IMR-90 (cell line): ENCODE results near the gene ZBTB4. TPM values are rescaled to one million over a fixed set of nuclear protein-coding genes. Genes with fewer than 3 reads are reported as not detected.

Source experiments
- ATAC-seq: fragments of 200-7000 bp; cut with Tn5 transposase; 2 replicates; pipeline ENCODE4 v1.9.1; 2020; ENCODE audit warnings: low read depth, mild to moderate bottlenecking, moderate library complexity
- BruUV-seq: library from RNA; stranded (reverse); fragments of 400-500 nt; replicated peaks from 2 replicates; lab custom pipeline; 2021; lab: Mats Ljungman, UMichigan
- CTCF ChIA-PET: fragments of 300-600 bp; formaldehyde crosslinking; extraction: SDS; loops from one replicate; lab custom pipeline; 2021; ENCODE audit warnings: antibody characterized with exemption; lab: Yijun Ruan, JAX
- POLR2A ChIA-PET: fragments of 300-600 bp; sonication (Branson Sonifier 250); formaldehyde crosslinking; loops from one replicate; lab custom pipeline; 2022; ENCODE audit warnings: antibody characterized with exemption; ENCODE audit not compliant: unreplicated experiment; lab: Charles Lee
- DNase-seq: peaks from one replicate; pipeline ENCODE4 v3.0.0; 2013
- H2AFZ ChIP-seq: replicated peaks from 2 replicates; pipeline ENCODE3; 2013; ENCODE audit warnings: low read length, mild to moderate bottlenecking; ENCODE audit not compliant: poor library complexity
- H2AK5ac ChIP-seq: 2 replicates; pipeline ENCODE4 v1.6.1; 2013; ENCODE audit warnings: low read depth, low read length, inconsistent platforms
- H2AK9ac ChIP-seq: replicated peaks from 2 replicates; pipeline ENCODE3; 2013; ENCODE audit warnings: mild to moderate bottlenecking, low read depth, low read length, moderate library complexity; ENCODE audit not compliant: poor library complexity
- H2BK120ac ChIP-seq: 2 replicates; pipeline ENCODE4 v1.6.1; 2013; ENCODE audit warnings: low read depth, low read length, inconsistent platforms
- H2BK15ac ChIP-seq: 3 replicates; pipeline ENCODE4 v1.6.1; 2013; ENCODE audit warnings: low read depth, low read length, inconsistent platforms
- H2BK20ac ChIP-seq: 2 replicates; pipeline ENCODE4 v1.6.1; 2013; ENCODE audit warnings: low read depth, mild to moderate bottlenecking, inconsistent platforms, low read length, moderate library complexity
- H2BK5ac ChIP-seq: 2 replicates; pipeline ENCODE4 v1.6.1; 2013; ENCODE audit warnings: mild to moderate bottlenecking, low read depth, low read length, inconsistent platforms; ENCODE audit not compliant: poor library complexity, severe bottlenecking
- H3K14ac ChIP-seq: replicated peaks from 2 replicates; pipeline ENCODE4 v1.6.1; 2013; ENCODE audit warnings: low read depth, low read length, inconsistent platforms
- H3K18ac ChIP-seq: 2 replicates; pipeline ENCODE4 v1.6.1; 2013; ENCODE audit warnings: low read depth, low read length, control low read depth
- H3K23ac ChIP-seq: 2 replicates; pipeline ENCODE4 v1.6.1; 2013; ENCODE audit warnings: low read depth, low read length, inconsistent platforms
- H3K27ac ChIP-seq: 2 replicates; pipeline ENCODE4 v1.5.1; 2013; ENCODE audit warnings: mild to moderate bottlenecking, control low read depth, low read length; ENCODE audit not compliant: insufficient read depth
- H3K27me3 ChIP-seq: 2 replicates; pipeline ENCODE4 v1.6.1; 2013; ENCODE audit warnings: low read length; ENCODE audit not compliant: control insufficient read depth, insufficient read depth
- H3K36me3 ChIP-seq: 2 replicates; pipeline ENCODE4 v1.6.1; 2013; ENCODE audit warnings: low read length, mixed read lengths; ENCODE audit not compliant: control insufficient read depth, insufficient read depth
- H3K4ac ChIP-seq: 2 replicates; pipeline ENCODE4 v1.6.1; 2013; ENCODE audit warnings: low read depth, low read length, inconsistent platforms
- H3K4me1 ChIP-seq: 2 replicates; pipeline ENCODE4 v1.6.1; 2013; ENCODE audit warnings: low read length, mixed read lengths; ENCODE audit not compliant: control insufficient read depth, insufficient read depth
- H3K4me2 ChIP-seq: 2 replicates; pipeline ENCODE4 v1.6.1; 2013; ENCODE audit warnings: low read depth, mild to moderate bottlenecking, control low read depth, low read length, moderate library complexity
- H3K4me3 ChIP-seq: 2 replicates; pipeline ENCODE4 v1.5.1; 2013; ENCODE audit warnings: low read depth, mild to moderate bottlenecking, control low read depth, low read length, moderate library complexity; ENCODE audit not compliant: insufficient read depth
- H3K56ac ChIP-seq: 2 replicates; pipeline ENCODE4 v1.6.1; 2013; ENCODE audit warnings: low read length, inconsistent platforms; ENCODE audit not compliant: insufficient read depth; ENCODE audit errors: extremely low read depth
- H3K79me1 ChIP-seq, 2 experiments: 2 replicates each; pipeline ENCODE4 v1.6.1; 2013; ENCODE audit warnings: low read length in 2 of 2, inconsistent platforms in 1 of 2, low read depth in 1 of 2
- H3K9ac ChIP-seq: 2 replicates; pipeline ENCODE4 v1.6.1; 2013; ENCODE audit warnings: low read depth, low read length, control low read depth
- H3K9me1 ChIP-seq: 2 replicates; pipeline ENCODE4 v1.6.1; 2013; ENCODE audit warnings: low read length, inconsistent platforms; ENCODE audit not compliant: insufficient read depth
- H3K9me3 ChIP-seq: 2 replicates; pipeline ENCODE4 v1.6.1; 2013; ENCODE audit warnings: low read length; ENCODE audit not compliant: control insufficient read depth, insufficient read depth
- H4K20me1 ChIP-seq: 2 replicates; pipeline ENCODE4 v1.6.1; 2013; ENCODE audit warnings: low read length, inconsistent platforms; ENCODE audit not compliant: insufficient read depth
- H4K5ac ChIP-seq: 2 replicates; pipeline ENCODE4 v1.6.1; 2013; ENCODE audit warnings: mild to moderate bottlenecking, low read depth, low read length, control low read depth
- H4K8ac ChIP-seq, 2 experiments: 2 replicates each; pipeline ENCODE4 v1.6.1; 2013; ENCODE audit warnings: low read depth in 2 of 2, low read length in 2 of 2, control low read depth in 1 of 2, inconsistent platforms in 1 of 2
- H4K91ac ChIP-seq: 2 replicates; pipeline ENCODE4 v1.6.1; 2013; ENCODE audit warnings: low read depth, low read length, inconsistent platforms; ENCODE audit not compliant: insufficient read depth
- BHLHE40 ChIP-seq: fragments of 150-350 bp; IDR thresholded peaks from 2 replicates; pipeline ENCODE4 v1.6.1; 2016; ENCODE audit warnings: mild to moderate bottlenecking, low read depth, low read length
- CEBPB ChIP-seq: IDR thresholded peaks from 2 replicates; pipeline ENCODE4 v1.6.1; 2012; ENCODE audit warnings: low read depth, low read length, improper control_type of control experiment
- CHD1 ChIP-seq: IDR thresholded peaks from 2 replicates; pipeline ENCODE4 v1.6.1; 2012; ENCODE audit warnings: low read depth, low read length, improper control_type of control experiment
- ELK1 ChIP-seq: fragments of 150-350 bp; IDR thresholded peaks from 2 replicates; pipeline ENCODE4 v1.6.1; 2016; ENCODE audit warnings: low read depth, mild to moderate bottlenecking, low read length, moderate library complexity, borderline replicate concordance
- FOS ChIP-seq: fragments of 150-350 bp; IDR thresholded peaks from 2 replicates; pipeline ENCODE4 v1.6.1; 2016; ENCODE audit warnings: low read depth, low read length
- MAFK ChIP-seq: IDR thresholded peaks from 2 replicates; pipeline ENCODE4 v1.6.1; 2012; ENCODE audit warnings: low read depth, low read length, improper control_type of control experiment
- MAZ ChIP-seq: IDR thresholded peaks from 2 replicates; pipeline ENCODE4 v1.6.1; 2012; ENCODE audit warnings: low read depth, mild to moderate bottlenecking, low read length, improper control_type of control experiment, moderate library complexity, borderline replicate concordance
- MXI1 ChIP-seq: IDR thresholded peaks from 2 replicates; pipeline ENCODE4 v1.6.1; 2012; ENCODE audit warnings: low read depth, mild to moderate bottlenecking, low read length, moderate library complexity, borderline replicate concordance
- NFE2L2 ChIP-seq: fragments of 150-350 bp; IDR thresholded peaks from 2 replicates; pipeline ENCODE4 v1.6.1; 2016; ENCODE audit warnings: low read depth, mild to moderate bottlenecking, low read length
- POLR2A ChIP-seq: IDR thresholded peaks from 2 replicates; pipeline ENCODE4 v1.6.1; 2012; ENCODE audit warnings: mild to moderate bottlenecking, low read depth, low read length
- RAD21 ChIP-seq: IDR thresholded peaks from 2 replicates; pipeline ENCODE4 v1.6.1; 2012; ENCODE audit warnings: low read length, improper control_type of control experiment
- RCOR1 ChIP-seq: IDR thresholded peaks from 2 replicates; pipeline ENCODE4 v1.6.1; 2012; ENCODE audit warnings: mild to moderate bottlenecking, low read length, improper control_type of control experiment; ENCODE audit not compliant: insufficient replicate concordance
- RFX5 ChIP-seq: IDR thresholded peaks from 2 replicates; pipeline ENCODE4 v1.8.0; 2012; ENCODE audit warnings: low read depth, mild to moderate bottlenecking, low read length, moderate library complexity
- SMC3 ChIP-seq: fragments of 150-350 bp; IDR thresholded peaks from 2 replicates; pipeline ENCODE4 v1.6.1; 2016; ENCODE audit warnings: low read depth, mild to moderate bottlenecking, antibody characterized with exemption, low read length, moderate library complexity
- USF2 ChIP-seq: fragments of 150-350 bp; IDR thresholded peaks from 2 replicates; pipeline ENCODE4 v1.6.1; 2017; ENCODE audit warnings: mild to moderate bottlenecking, antibody characterized with exemption, low read length, low read depth
- WGBS, 2 experiments: methylation state at CpG; one replicate each; pipeline versions ENCODE4 v1.1.5 to v1.1.7; 2013; ENCODE audit warnings: missing lambda C conversion rate in 2 of 2; ENCODE audit not compliant: insufficient read length in 1 of 2; ENCODE audit errors: extremely low coverage in 2 of 2; 5-methylcytosine and 5-hydroxymethylcytosine counted together
- dilution Hi-C: fragments of 300-500 bp; cut with HindIII; formaldehyde crosslinking; loops from one replicate; pipeline ENCODE4 v1.14.3; 2018; ENCODE audit warnings: low sequenced_read_pairs; ENCODE audit not compliant: unreplicated experiment
- in situ Hi-C: fragments of 300-500 bp; cut with MboI; formaldehyde crosslinking; loops from 3 replicates; pipeline ENCODE4 v1.14.3; 2019; ENCODE audit warnings: low sequenced_read_pairs, inconsistent platforms, mixed read lengths
- intact Hi-C: fragments of 100-400 bp; cut with micrococcal nuclease; formaldehyde crosslinking; loops from 2 replicates; pipeline ENCODE4 v1.10.0; 2022
- polyA plus RNA-seq, 3 experiments: library from polyadenylated mRNA; depleted of rRNA; stranded (reverse); fragments of >200 nt; gene quantifications; 2 replicates each; pipeline ENCODE4 v1.2.3, GENCODE V29; 2012; ENCODE audit warnings: low replicate concordance in 1 of 3
- total RNA-seq: library from RNA; depleted of rRNA; stranded (reverse); fragments of >200 nt; gene quantifications from 2 replicates; pipeline ENCODE4 v1.2.3, GENCODE V29; 2012
- TF ChIP-seq, protein P1 (sequence below): conservative IDR thresholded peaks from 2 replicates; pipeline ENCODE4 v1.5.1; 2012; ENCODE audit warnings: mild to moderate bottlenecking, low read depth, low read length, improper control_type of control experiment

Gene ZBTB4
- total and polyA plus RNA-seq, 2 of the 4 experiments (the other 2 are of a cell fraction), result 6.3 to 20.3 TPM

DNA sequence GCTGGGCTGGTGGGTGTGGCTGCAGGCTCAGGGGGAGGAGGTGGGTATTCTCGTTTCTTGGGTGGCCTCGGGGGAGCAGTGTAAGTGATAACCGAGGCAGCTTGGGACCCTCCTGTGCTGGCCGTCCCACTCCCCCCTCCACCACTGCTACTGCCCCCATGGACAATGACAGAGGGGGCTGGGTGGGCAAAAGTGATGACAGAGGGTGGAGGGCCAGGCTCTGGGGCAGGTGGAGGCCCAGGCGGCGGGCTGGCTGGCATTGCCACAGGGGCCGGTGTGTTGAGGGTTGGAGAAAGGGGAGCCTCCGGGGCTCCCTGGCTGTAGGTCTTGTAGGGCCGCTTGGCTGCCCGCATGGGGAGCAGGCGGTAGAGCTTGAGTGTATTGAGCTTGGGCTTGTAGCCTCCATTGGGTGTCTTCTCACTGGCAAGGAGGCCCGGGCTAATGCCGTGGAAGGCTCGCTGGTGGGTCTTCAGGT lies 16.0 kb downstream of the ZBTB4 start:
- H2AK5ac ChIP-seq, result no peak overlapping the region
- no peak overlapping the region for H2AK9ac ChIP-seq
- H3K27ac ChIP-seq, result no peak overlapping the region
- no peak overlapping the region for H2AFZ ChIP-seq
- H2BK20ac ChIP-seq, result no peak overlapping the region
- ATAC-seq (no peak), DNase-seq (no peak)
- H3K4me2 ChIP-seq, result no peak overlapping the region
- ChIA-PET POLR2A (no interaction called here), CTCF (no interaction called here)
- no peak overlapping the region for H2BK5ac ChIP-seq
- H3K23ac ChIP-seq, result no peak overlapping the region
- no TSS peak for BruUV-seq
- no peaks in the 10 kb centered on the region for H3K27me3 ChIP-seq
- H3K9me3 ChIP-seq, result no peaks in the 10 kb centered on the region
- H3K9me1 ChIP-seq, result peaks cover 14% of the 10 kb centered on the region
- H3K9ac ChIP-seq, result no peak overlapping the region
- H2BK120ac ChIP-seq, result no peak overlapping the region
- TF ChIP-seq ELK1 (no peak), NFE2L2 (no peak), CHD1 (no peak), BHLHE40 (no peak), RCOR1 (no peak), MAZ (no peak), USF2 (no peak), RFX5 (no peak), MAFK (no peak), CEBPB (no peak), SMC3 (no peak), RAD21 (no peak), FOS (no peak), MXI1 (no peak), POLR2A (no peak)
- TF ChIP-seq, protein P1, sequence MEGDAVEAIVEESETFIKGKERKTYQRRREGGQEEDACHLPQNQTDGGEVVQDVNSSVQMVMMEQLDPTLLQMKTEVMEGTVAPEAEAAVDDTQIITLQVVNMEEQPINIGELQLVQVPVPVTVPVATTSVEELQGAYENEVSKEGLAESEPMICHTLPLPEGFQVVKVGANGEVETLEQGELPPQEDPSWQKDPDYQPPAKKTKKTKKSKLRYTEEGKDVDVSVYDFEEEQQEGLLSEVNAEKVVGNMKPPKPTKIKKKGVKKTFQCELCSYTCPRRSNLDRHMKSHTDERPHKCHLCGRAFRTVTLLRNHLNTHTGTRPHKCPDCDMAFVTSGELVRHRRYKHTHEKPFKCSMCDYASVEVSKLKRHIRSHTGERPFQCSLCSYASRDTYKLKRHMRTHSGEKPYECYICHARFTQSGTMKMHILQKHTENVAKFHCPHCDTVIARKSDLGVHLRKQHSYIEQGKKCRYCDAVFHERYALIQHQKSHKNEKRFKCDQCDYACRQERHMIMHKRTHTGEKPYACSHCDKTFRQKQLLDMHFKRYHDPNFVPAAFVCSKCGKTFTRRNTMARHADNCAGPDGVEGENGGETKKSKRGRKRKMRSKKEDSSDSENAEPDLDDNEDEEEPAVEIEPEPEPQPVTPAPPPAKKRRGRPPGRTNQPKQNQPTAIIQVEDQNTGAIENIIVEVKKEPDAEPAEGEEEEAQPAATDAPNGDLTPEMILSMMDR, result no peak
- intact Hi-C loops, result no loop called here
- no peak overlapping the region for H4K5ac ChIP-seq
- 92% methylated on average over 7 of the region's 14 CpGs; no CpG with 5 or more reads in 1 of the 2 experiments for WGBS, 2 experiments
- dilution Hi-C loops, result no loop called here
- H3K4ac ChIP-seq, result no peak overlapping the region
- no peak overlapping the region for H2BK15ac ChIP-seq
- H3K18ac ChIP-seq, result no peak overlapping the region
- peaks cover 16 to 66% of the 10 kb centered on the region in 2 experiments; a peak in 3 of 4 replicates for H3K79me1 ChIP-seq
- in situ Hi-C loops, result no loop called here
- H3K4me3 ChIP-seq, result no peak overlapping the region
- peaks cover 46% of the 10 kb centered on the region for H3K36me3 ChIP-seq
- H4K8ac ChIP-seq, result no peak overlapping the region
- H3K14ac ChIP-seq, result no peak overlapping the region
- peaks cover 6% of the 10 kb centered on the region; the same call in 1 of the 2 replicates for H3K4me1 ChIP-seq
- H4K91ac ChIP-seq, result no peak overlapping the region
- no peak overlapping the region for H3K56ac ChIP-seq
- H4K20me1 ChIP-seq, result peaks cover 44% of the 10 kb centered on the region
